ENCODE measurements around the gene SLCO3A1.
"Not testable (repeated sequence)": the region's sequence is repeated elsewhere in the genome, so short reads cannot be mapped to it uniquely, and the experiment has no call there.

SLCO3A1 gene

DNA sequence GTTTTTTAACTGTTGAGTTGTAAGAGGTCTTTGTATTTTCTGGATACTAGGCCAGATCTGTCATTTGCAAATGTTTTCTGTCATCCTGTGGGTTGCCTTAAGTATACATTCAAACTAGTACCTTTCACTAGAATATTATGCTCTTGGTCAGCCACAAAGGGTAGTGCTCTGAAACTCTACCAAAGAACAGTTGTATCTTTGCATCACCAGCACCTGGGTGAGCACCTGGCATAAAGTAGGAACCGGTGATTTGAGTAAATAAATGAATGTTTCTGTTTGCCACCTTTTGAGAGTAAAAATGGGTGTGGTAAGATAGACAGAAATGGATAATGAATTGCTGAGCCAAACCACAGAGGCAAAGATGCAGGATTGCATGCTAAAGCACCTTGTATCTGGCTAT, 98.7 kb downstream of the SLCO3A1 start:
- no peak overlapping the region for H3K4me3 Mint-ChIP-seq
- ATAC-seq (replicated peaks; ENCODE audit: extremely low read depth, poor library complexity, severe bottlenecking) (no peak), DNase-seq (ENCODE audit: low spot score in 2 of 2) (no peak)
- peak overlapping the region; percentile 60 for H3K27ac Mint-ChIP-seq (ENCODE audit: low read depth)
- H3K9me3 Mint-ChIP-seq: no peaks in the 10 kb centered on the region
- H3K27me3 Mint-ChIP-seq: no peaks in the 10 kb centered on the region
- peaks cover 88% of the 10 kb centered on the region for H3K4me1 Mint-ChIP-seq
- H3K36me3 Mint-ChIP-seq (ENCODE audit: insufficient read depth): no peaks in the 10 kb centered on the region

DNA sequence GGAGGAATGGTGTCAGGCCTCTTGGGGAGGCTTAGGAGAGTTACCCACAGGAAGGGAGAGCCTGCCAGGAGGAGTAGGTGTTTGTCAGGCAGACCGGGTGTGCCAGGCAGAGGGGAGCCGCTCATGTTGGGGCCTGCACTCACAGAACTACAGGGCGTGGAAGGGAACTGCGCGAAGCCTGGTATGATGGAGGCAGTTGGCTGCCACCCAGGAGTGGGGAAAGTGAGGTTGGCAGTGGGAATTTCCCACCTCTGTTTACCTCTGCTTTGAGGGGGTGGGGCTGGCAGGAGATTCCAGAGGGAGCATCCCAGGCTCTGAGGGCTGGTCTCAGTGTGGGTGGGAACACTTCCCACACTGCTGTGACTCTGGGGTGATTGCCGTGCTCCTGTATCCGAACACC, 99.9 kb downstream of the SLCO3A1 start:
- ATAC-seq (replicated peaks; ENCODE audit: extremely low read depth, poor library complexity, severe bottlenecking) (no peak), DNase-seq (ENCODE audit: low spot score in 2 of 2) (no peak)
- Mint-ChIP-seq H3K27me3 (no peaks in the 10 kb centered on the region), H3K4me3 (peak overlapping the region; percentile 4), H3K9me3 (no peaks in the 10 kb centered on the region), H3K36me3 (ENCODE audit: insufficient read depth) (no peaks in the 10 kb centered on the region), H3K27ac (ENCODE audit: low read depth) (no peak overlapping the region), H3K4me1 (peaks cover 86% of the 10 kb centered on the region)

DNA sequence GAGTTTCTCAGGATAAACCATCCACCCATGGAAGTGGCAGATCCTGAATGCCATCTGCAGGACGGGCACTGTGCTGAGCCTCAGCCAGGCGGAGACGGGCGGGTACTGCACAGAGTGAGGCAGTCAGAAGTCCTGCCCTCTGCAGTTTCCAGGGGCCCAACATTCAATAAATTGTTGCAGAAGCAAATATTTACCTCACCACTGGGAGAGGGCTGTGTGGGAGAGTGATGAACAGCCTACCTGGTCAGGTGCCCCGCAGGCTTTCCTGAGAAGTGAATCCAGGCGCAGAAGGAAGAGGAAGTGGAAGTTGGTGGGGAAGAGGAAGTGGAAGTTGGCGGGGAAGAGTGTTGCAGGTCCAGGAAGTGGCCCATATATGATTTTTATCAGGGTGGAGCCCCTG, 100.8 kb downstream of the SLCO3A1 start:
- H3K4me1 Mint-ChIP-seq: peaks cover 88% of the 10 kb centered on the region
- no peak overlapping the region for H3K4me3 Mint-ChIP-seq
- DNase-seq (ENCODE audit: low spot score in 2 of 2): no peak
- ATAC-seq (replicated peaks; ENCODE audit: extremely low read depth, poor library complexity, severe bottlenecking): no peak
- no peaks in the 10 kb centered on the region for H3K36me3 Mint-ChIP-seq (ENCODE audit: insufficient read depth)
- peak overlapping the region; percentile 79 for H3K27ac Mint-ChIP-seq (ENCODE audit: low read depth)
- no peaks in the 10 kb centered on the region for H3K9me3 Mint-ChIP-seq
- no peaks in the 10 kb centered on the region for H3K27me3 Mint-ChIP-seq

DNA sequence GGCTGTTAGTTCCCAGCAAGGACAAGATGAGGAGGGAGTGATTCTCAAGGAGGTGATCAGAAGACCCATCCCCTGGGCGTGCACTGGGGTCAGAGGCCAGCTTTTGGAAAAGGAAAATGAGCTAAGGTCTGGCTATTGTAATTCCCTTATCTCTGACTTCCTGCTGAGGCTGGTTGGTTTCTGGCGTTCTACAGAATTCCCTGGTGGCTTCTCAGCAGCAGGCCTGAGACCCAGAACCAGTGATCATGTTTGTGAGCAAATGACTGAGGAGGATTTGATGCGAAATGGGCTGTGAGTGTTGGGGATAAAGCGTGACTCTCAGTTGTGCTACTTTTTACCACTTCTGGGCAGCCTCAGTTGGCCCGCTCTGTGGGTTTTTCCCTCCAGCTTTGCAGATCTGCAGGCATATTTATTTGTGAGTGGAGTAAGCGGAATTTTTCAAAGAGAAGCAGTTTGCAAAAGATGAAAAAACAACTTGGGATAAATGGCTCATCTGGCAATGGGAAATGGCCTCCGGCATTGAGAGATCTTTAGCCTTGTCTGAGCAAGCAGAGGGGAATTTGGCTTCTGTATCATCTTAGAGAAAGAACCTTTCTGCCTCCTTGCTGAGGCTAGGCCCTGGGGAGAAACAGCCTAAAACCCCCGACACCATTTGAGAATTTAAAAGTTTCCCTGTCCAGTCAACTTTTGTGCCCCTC, 102.7 kb downstream of the SLCO3A1 start:
- peaks cover 69% of the 10 kb centered on the region for H3K4me1 Mint-ChIP-seq

DNA sequence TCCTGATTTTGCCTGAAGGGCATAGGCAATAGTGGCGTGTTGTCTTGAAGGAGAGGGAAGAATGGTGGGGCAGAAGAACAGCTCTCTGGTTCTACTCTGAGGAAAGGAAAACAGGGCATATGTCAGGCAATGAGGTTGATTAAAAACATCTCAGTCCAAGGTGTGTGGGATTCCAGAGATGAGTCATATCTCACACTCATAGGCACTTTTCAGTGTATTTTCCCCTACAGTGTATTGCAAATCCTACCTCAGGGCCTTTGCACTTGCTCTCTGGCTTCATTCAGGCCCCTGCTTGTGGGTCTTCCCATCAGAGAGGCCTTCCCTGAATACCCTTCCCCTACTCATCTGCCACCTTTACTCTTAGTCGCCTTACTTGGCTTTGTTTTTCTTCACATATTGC, 107.8 kb downstream of the SLCO3A1 start:
- ATAC-seq (replicated peaks; ENCODE audit: extremely low read depth, poor library complexity, severe bottlenecking) (no peak), DNase-seq (ENCODE audit: low spot score in 2 of 2) (no peak)
- H3K36me3 Mint-ChIP-seq (ENCODE audit: insufficient read depth): peaks cover 2% of the 10 kb centered on the region
- peaks cover 4% of the 10 kb centered on the region for H3K9me3 Mint-ChIP-seq
- H3K4me3 Mint-ChIP-seq: no peak overlapping the region
- no peak overlapping the region for H3K27ac Mint-ChIP-seq (ENCODE audit: low read depth)
- H3K27me3 Mint-ChIP-seq: no peaks in the 10 kb centered on the region
- H3K4me1 Mint-ChIP-seq: peaks cover 52% of the 10 kb centered on the region

More for the DNA sequence above, 102.7 kb downstream of the SLCO3A1 start:
- DNase-seq (ENCODE audit: low spot score in 2 of 2) (no peak), ATAC-seq (replicated peaks; ENCODE audit: extremely low read depth, poor library complexity, severe bottlenecking) (no peak)
- Mint-ChIP-seq H3K27ac (ENCODE audit: low read depth) (no peak overlapping the region), H3K9me3 (no peaks in the 10 kb centered on the region), H3K27me3 (no peaks in the 10 kb centered on the region), H3K36me3 (ENCODE audit: insufficient read depth) (no peaks in the 10 kb centered on the region), H3K4me3 (no peak overlapping the region)

DNA sequence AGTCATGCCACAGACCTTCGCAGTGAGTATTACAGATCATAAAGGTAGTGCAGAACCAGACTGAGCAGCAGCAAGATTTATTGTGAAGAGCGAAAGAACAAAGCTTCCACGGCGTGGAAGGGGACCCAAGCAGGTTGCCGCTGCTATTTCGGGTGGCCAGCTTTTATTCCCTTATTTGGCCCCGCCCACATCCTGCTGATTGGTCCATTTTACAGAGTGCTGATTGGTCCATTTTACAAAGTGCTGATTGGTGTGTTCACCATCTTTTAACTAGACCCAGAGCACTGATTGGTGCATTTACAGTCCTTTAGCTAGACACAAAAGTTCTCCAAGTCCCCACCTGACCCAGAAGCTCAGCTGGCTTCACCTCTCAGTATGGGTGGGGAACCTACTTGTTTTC, 110.2 kb downstream of the SLCO3A1 start:
- peaks cover 52% of the 10 kb centered on the region for H3K4me1 Mint-ChIP-seq
- H3K9me3 Mint-ChIP-seq; DNase-seq (ENCODE audit: low spot score in 2 of 2); H3K4me3 Mint-ChIP-seq; H3K27ac Mint-ChIP-seq (ENCODE audit: low read depth); ATAC-seq (replicated peaks; ENCODE audit: extremely low read depth, poor library complexity, severe bottlenecking); H3K36me3 Mint-ChIP-seq (ENCODE audit: insufficient read depth); H3K27me3 Mint-ChIP-seq: not testable (repeated sequence)

DNA sequence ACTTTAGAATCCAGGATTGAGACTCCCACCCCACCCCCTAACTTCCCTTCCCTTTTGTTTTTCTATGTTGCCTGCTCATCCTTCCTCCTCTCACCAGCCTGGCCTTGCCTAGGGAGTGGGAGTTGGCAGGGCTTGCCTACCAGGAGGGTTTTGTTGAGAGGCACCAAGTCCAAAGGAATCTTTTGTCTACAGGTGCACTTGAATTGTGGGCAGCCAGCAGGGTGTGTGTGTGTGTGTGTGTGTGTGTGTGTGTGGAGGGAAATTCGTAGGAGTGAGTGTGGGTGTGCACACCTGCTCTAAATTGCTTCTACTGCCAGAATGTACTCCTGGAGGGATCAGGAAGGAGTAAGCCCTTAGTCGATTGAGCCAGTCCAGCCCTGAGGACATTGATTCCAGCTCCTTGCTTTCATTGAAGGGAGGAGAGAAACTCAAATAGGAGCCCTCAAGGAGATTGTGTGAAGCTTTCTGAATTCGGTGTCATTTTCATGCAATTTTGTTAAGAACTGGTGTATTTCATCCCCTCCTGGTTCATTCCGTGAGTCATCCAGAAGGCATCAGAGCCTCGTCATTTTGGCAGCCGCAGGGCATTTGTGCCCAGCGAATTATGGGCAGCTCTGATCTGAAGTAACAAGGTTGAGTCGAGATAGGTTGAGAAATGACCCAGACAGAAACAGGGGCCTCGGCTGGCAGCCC, 112.1 kb downstream of the SLCO3A1 start:
- DNase-seq (ENCODE audit: low spot score in 2 of 2) (no peak), ATAC-seq (replicated peaks; ENCODE audit: extremely low read depth, poor library complexity, severe bottlenecking) (no peak)
- Mint-ChIP-seq H3K4me3 (no peak overlapping the region), H3K27ac (ENCODE audit: low read depth) (no peak overlapping the region), H3K36me3 (ENCODE audit: insufficient read depth) (peaks cover 2% of the 10 kb centered on the region), H3K4me1 (peaks cover 53% of the 10 kb centered on the region), H3K9me3 (peaks cover 4% of the 10 kb centered on the region), H3K27me3 (no peaks in the 10 kb centered on the region)

DNA sequence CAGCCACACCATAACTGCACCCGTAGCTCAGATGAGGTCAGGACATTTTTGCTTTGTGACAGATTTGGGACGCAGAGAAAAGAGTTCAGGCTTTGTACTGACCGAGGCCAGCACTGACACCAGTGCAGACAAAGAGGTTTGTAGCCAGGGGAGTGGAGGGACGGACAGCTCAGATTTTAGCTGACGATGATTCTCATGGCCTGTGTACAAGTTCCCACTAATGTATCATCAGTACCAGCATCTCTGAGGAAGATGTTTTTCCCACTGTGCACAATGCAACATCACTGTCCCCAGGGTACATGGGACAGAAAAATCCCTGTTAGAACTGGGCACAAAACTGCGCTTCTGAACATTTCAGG, 112.7 kb downstream of the SLCO3A1 start:
- Mint-ChIP-seq H3K4me3 (no peak overlapping the region), H3K36me3 (ENCODE audit: insufficient read depth) (peaks cover 2% of the 10 kb centered on the region), H3K27ac (ENCODE audit: low read depth) (no peak overlapping the region), H3K27me3 (no peaks in the 10 kb centered on the region), H3K9me3 (peaks cover 4% of the 10 kb centered on the region), H3K4me1 (peaks cover 54% of the 10 kb centered on the region)
- ATAC-seq (replicated peaks; ENCODE audit: extremely low read depth, poor library complexity, severe bottlenecking): no peak
- no peak for DNase-seq (ENCODE audit: low spot score in 2 of 2)

DNA sequence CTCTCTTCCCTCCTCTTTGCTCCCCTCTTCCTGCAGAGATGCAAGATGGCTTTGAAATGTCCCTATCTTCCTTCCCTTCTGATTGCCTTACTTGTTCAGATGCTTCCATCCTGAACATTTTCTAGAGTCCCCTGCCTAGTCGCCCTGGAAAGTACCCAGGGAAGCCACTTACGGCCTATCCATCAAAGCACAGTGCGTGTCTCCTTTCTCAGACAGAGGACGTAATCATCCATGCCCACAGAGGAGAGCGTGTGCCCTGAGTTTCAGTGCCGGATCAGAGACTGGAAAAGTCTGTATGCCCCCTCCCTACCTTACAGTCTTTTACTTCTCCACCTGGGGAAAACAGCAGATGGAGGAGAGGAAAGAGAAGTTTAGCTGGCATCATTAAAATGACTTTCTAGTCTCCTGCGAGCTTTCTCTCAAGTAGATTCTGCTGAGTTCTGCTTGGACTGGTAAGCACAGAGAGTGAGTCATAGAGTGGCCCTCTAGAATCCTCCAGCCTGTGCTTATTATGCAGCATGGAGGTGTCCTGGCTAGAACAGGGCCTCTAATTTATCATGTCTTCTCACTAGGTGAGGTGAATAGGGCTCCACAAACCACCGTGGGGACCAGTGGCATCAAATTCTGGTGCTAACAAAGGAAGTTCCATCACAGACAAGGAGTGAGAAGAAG, 114.6 kb downstream of the SLCO3A1 start:
- H3K9me3 Mint-ChIP-seq: peaks cover 4% of the 10 kb centered on the region
- ATAC-seq (replicated peaks; ENCODE audit: extremely low read depth, poor library complexity, severe bottlenecking): no peak
- peaks cover 2% of the 10 kb centered on the region for H3K36me3 Mint-ChIP-seq (ENCODE audit: insufficient read depth)
- DNase-seq (ENCODE audit: low spot score in 2 of 2): no peak
- H3K4me3 Mint-ChIP-seq: no peak overlapping the region
- no peak overlapping the region for H3K27ac Mint-ChIP-seq (ENCODE audit: low read depth)
- H3K4me1 Mint-ChIP-seq: peaks cover 64% of the 10 kb centered on the region
- H3K27me3 Mint-ChIP-seq: no peaks in the 10 kb centered on the region

DNA sequence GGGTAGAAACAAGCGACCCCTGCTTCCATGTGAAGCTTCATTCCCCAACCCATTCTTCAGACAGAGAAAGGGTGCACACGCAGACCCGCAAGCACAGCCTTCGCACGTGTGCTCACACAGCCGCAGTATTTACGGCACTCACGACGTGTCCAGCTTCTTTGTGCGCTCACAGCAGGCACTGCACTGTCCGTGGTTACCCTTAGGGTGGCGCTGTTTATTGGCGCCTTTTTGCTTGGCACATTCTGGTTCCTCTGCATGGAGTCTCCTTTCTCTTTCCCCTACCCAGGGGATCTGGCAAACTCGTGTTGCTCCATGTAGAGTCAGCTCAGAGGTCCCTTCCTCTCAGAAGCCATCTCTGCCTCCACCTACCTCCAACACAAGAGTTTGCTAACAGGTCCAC, 115.1 kb downstream of the SLCO3A1 start:
- ATAC-seq (replicated peaks; ENCODE audit: extremely low read depth, poor library complexity, severe bottlenecking): no peak
- Mint-ChIP-seq H3K4me3 (no peak overlapping the region), H3K9me3 (peaks cover under 1% of the 10 kb centered on the region), H3K27me3 (no peaks in the 10 kb centered on the region), H3K27ac (ENCODE audit: low read depth) (no peak overlapping the region), H3K4me1 (peaks cover 66% of the 10 kb centered on the region), H3K36me3 (ENCODE audit: insufficient read depth) (peaks cover 2% of the 10 kb centered on the region)
- DNase-seq (ENCODE audit: low spot score in 2 of 2): no peak

DNA sequence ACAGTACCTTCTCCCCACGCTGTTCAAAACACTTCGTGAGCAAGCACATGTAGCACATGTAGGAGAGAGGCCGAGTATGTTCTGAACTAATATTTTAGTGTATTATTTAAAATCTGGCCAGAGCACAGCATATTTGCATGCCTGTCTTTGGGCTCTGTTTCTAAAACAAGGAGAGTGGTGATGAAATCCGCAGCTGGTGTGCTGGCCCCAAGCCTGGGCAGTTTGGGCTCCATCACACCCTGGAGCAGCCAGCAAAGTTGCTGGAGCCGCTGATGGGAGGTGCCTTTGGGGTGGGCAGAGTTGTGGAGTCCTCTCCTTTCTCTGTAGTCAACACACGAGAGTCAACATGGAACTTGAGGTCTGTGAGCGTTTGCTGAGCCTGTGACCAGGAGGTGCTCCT, 116.6 kb downstream of the SLCO3A1 start:
- no peak for DNase-seq (ENCODE audit: low spot score in 2 of 2)
- no peak for ATAC-seq (replicated peaks; ENCODE audit: extremely low read depth, poor library complexity, severe bottlenecking)
- Mint-ChIP-seq H3K27me3 (no peaks in the 10 kb centered on the region), H3K36me3 (ENCODE audit: insufficient read depth) (no peaks in the 10 kb centered on the region), H3K4me3 (no peak overlapping the region), H3K27ac (ENCODE audit: low read depth) (no peak overlapping the region), H3K4me1 (peaks cover 62% of the 10 kb centered on the region), H3K9me3 (no peaks in the 10 kb centered on the region)

DNA sequence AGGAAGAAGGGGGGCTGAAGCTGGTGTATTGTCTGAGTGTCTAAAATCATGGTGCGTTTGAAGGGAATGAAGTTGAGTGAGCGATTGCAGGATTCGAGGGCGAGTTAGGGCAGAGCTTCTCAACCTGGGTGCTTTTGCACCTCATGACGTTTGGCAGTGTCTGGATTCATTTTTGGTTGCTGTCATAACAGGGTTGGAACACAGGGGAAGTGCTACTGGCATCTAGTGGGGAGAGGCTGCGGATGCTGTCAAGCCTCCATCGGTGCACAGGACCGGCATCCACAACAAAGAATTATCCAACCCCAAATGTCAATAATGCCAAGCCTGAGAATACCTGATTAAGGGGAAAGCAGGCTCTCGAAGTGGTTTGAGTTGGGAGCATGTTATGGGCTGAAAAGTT, 120.0 kb downstream of the SLCO3A1 start:
- Mint-ChIP-seq H3K27ac (ENCODE audit: low read depth) (peak overlapping the region; percentile 77), H3K4me1 (peaks cover 51% of the 10 kb centered on the region), H3K9me3 (no peaks in the 10 kb centered on the region), H3K36me3 (ENCODE audit: insufficient read depth) (no peaks in the 10 kb centered on the region), H3K27me3 (no peaks in the 10 kb centered on the region), H3K4me3 (no peak overlapping the region)
- DNase-seq (ENCODE audit: low spot score in 2 of 2): no peak
- no peak for ATAC-seq (replicated peaks; ENCODE audit: extremely low read depth, poor library complexity, severe bottlenecking)

DNA sequence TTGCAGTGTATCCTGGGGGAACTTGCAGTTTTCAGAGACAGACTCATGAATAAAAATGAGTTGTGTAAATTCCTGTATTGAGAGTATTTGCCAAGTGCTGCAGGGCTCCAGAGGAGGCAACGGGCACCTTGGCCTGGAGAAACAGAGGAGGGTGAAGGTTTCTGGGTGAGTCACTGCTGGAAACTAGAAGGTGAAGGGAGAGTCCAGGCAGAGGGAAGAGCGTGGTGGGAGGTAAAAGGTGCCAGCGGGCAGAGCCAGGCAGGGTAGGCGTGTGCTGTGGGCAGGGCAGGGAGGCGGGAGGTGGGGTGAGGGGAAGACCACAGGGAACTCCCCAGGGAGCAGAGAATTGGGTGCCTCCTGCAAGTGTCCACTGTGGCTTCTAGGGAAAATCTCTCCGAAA, 120.8 kb downstream of the SLCO3A1 start:
- H3K27ac Mint-ChIP-seq (ENCODE audit: low read depth): peak overlapping the region; percentile 77
- H3K27me3 Mint-ChIP-seq: no peaks in the 10 kb centered on the region
- no peaks in the 10 kb centered on the region for H3K9me3 Mint-ChIP-seq
- DNase-seq (ENCODE audit: low spot score in 2 of 2) (no peak), ATAC-seq (replicated peaks; ENCODE audit: extremely low read depth, poor library complexity, severe bottlenecking) (no peak)
- H3K4me1 Mint-ChIP-seq: peaks cover 51% of the 10 kb centered on the region
- H3K36me3 Mint-ChIP-seq (ENCODE audit: insufficient read depth): no peaks in the 10 kb centered on the region
- peak overlapping the region; percentile 46 for H3K4me3 Mint-ChIP-seq
